LNCaP clone FGC (cell line): ENCODE results near the gene CAMK2D.

Source experiments
- DNase-seq: peaks from one replicate; pipeline ENCODE4 v3.0.0-alpha.2; 2011; ENCODE audit warnings: low read depth
- H3K4me3 ChIP-seq: 2 replicates; pipeline ENCODE4 v1.5.1; 2011; ENCODE audit warnings: mild to moderate bottlenecking, low read depth, low read length, control low read depth
- TF ChIP-seq, protein P1 (sequence below): IDR thresholded peaks from 2 replicates; pipeline ENCODE4 v1.5.1; 2012; ENCODE audit warnings: mild to moderate bottlenecking; ENCODE audit not compliant: control insufficient read depth, insufficient read depth; ENCODE audit errors: extremely low read depth

Gene CAMK2D

DNA sequence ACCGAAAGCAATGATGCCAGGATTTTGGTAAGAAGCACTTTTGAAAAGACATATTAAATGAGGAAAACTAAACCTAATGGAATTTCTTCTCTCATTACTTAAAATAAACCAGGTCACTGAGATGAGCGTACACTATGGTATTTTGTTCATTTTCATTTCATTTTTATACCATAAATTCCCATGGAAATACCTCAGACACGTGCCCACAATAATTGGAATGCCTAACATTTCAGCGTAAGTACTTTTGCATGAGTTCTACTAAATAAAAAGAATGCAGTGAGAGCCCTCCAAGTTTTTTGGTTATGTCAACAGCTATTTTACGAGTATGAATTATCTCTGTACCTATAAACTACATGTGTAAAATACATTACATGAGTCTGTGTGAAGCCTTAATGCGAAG is 3.2 kb downstream of the CAMK2D start:
- H3K4me3 ChIP-seq: peak overlapping the region; percentile 13; the same call in 1 of the 2 replicates
- peak; percentile 56 for DNase-seq
- TF ChIP-seq, protein P1, sequence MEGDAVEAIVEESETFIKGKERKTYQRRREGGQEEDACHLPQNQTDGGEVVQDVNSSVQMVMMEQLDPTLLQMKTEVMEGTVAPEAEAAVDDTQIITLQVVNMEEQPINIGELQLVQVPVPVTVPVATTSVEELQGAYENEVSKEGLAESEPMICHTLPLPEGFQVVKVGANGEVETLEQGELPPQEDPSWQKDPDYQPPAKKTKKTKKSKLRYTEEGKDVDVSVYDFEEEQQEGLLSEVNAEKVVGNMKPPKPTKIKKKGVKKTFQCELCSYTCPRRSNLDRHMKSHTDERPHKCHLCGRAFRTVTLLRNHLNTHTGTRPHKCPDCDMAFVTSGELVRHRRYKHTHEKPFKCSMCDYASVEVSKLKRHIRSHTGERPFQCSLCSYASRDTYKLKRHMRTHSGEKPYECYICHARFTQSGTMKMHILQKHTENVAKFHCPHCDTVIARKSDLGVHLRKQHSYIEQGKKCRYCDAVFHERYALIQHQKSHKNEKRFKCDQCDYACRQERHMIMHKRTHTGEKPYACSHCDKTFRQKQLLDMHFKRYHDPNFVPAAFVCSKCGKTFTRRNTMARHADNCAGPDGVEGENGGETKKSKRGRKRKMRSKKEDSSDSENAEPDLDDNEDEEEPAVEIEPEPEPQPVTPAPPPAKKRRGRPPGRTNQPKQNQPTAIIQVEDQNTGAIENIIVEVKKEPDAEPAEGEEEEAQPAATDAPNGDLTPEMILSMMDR: no peak

DNA sequence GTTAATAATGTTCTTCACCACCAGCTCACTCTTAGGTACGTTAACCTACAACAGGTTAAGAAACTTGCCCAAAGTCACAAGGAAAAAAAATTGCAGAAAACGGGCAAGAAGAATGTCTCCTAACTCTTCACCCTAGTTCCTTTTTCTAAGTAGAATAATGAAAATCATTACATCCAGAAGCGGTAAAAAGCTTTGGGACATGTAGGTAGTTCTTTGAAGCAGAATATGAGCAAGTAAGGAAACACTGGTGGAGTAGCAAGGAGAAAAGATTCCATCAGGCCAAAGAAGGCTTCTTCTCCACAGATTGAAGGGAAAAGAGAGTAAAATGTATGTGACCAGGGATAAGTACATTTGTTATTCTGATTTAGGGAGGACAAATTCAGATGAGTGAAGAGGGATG is 4.1 kb downstream of the CAMK2D start:
- no peak overlapping the region for H3K4me3 ChIP-seq
- TF ChIP-seq, protein P1: no peak
- no peak for DNase-seq

DNA sequence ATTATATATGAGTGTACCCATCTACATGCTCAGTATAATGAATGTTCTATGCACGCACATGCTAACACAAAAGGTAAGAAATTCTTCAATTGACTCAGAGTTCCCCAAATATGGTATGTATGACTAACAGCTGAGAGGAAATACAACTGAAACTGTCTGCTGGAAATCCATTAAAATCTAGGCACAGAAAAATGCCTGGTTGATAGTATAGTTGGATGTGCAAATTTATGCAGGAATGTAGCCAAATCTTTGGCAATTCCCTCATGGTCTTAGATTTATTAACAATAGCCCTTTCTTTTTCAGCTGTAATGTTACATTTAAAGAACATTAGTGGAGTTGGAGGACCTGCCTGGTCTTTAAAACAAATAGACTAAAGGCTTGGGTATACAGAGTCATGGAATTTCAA is 5.5 kb downstream of the CAMK2D start:
- no peak overlapping the region for H3K4me3 ChIP-seq
- TF ChIP-seq, protein P1: no peak
- DNase-seq: no peak

DNA sequence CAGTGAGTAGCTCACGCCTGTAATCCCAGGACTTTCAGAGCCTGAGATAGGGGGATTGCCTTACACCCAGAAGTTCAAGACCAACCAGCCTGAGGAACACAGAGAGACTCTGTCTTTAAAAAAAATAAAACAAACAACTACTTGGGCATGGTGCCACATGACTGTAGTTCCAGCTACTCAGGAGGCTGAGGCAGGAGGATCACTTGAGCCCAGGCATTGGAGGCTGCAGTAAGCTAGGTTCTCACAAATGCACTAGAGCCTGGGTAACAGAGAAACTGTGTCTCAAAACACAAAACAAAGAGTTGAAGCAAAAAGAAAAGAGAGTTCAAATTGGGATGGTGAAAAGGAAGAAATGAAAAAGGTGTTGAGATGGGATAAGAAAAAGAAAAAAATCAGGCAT is 10.8 kb downstream of the CAMK2D start:
- TF ChIP-seq, protein P1: no peak
- no peak for DNase-seq
- no peak overlapping the region for H3K4me3 ChIP-seq

DNA sequence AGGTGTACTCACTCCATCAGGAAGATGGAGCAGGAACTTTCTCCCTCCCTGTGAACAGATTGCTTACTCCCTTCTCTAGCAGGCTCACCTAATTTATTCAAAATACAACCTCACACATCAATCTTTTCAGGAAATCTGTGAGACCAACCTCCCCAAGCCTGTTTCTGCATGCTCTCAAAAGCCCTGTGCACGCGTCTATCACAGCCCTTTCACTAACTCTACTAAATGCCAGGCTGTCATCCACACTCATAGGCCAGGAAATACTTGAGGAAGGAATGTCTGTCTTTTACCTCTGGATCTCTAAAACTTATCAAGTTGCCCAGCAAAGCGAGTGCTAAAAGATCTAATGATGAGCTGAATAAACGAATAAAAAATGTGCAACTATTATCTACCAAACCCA is 11.2 kb downstream of the CAMK2D start:
- H3K4me3 ChIP-seq: no peak overlapping the region
- DNase-seq: no peak
- TF ChIP-seq, protein P1: no peak

DNA sequence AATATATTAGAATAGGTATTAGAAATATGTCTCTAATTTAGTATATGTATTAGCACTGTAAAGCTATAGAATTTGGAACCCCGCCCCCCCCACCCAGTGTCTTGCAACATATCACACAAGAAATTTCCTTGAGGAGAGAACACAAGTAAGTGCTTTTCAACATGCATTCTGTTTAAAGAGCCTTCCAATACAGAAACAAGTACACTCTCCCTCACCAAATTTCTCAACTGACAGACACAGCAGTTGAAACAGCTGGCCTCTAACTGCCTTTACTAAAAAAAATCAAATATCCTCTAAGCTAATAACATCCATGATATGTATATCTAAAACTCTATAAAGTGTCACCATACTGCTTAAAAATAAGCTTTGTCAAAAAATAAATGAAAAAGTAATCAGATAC is 12.4 kb downstream of the CAMK2D start:
- DNase-seq: no peak
- TF ChIP-seq, protein P1: no peak
- no peak overlapping the region for H3K4me3 ChIP-seq

DNA sequence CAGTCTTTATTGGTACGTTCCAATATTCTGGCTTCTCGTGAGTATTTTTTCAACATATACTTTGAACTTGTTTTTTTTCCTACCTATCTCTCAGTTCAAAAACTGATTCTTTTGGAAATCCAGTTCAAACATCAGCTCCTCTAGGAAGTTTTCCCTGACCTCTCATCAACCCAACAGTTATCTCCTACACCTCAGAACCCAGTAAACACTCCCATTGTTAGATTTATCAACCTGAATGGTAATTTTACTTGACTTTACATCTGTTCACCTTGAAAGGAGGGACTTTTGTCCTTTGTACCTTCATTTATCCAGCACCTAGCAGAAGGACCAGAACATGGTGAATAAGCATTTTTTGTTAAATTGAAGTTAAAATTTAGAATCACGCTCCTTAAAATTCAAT is 13.6 kb downstream of the CAMK2D start:
- DNase-seq: no peak
- H3K4me3 ChIP-seq: no peak overlapping the region
- TF ChIP-seq, protein P1: no peak
